OCI-LY3 (cell line): Measurements from ENCODE around the gene ENSA.
"Not testable (repeated sequence)": the region's sequence is repeated elsewhere in the genome, so short reads cannot be mapped to it uniquely, and the experiment has no call there.

Experiments used
- H2AFZ ChIP-seq: fragments of 200-600, 300-600 bp; shearing (Covaris generic); 2 replicates; pipeline ENCODE4 v1.6.0; 2014; ENCODE audit warnings: antibody characterized with exemption, low read depth, low read length
- H3K27ac ChIP-seq: fragments of 200-600, 300-600 bp; sonication (generic); 2 replicates; pipeline ENCODE4 v1.5.1; 2014; ENCODE audit warnings: mild to moderate bottlenecking, low read length, moderate library complexity, mixed read lengths
- H3K27me3 ChIP-seq: fragments of 200-600, 300-600 bp; sonication (generic); 2 replicates; pipeline ENCODE4 v1.6.1; 2014; ENCODE audit warnings: low read depth, low read length, mixed read lengths
- H3K36me3 ChIP-seq: fragments of 200-600, 300-600 bp; sonication (generic); replicated peaks from 2 replicates; pipeline ENCODE3; 2014; ENCODE audit warnings: low read depth, low read length, mixed read lengths
- H3K4me1 ChIP-seq: fragments of 300-600, 200-600 bp; sonication (generic); 2 replicates; pipeline ENCODE4 v1.6.1; 2014; ENCODE audit warnings: low read length, mixed read lengths
- H3K4me2 ChIP-seq: fragments of 200-600, 300-600 bp; sonication (generic); 2 replicates; pipeline ENCODE4 v1.6.1; 2014; ENCODE audit warnings: low read length, mixed read lengths
- H3K4me3 ChIP-seq: fragments of 300-600, 200-600 bp; sonication (generic); 2 replicates; pipeline ENCODE4 v1.5.1; 2014; ENCODE audit warnings: antibody characterized with exemption, mild to moderate bottlenecking, low read length, moderate library complexity
- H3K79me2 ChIP-seq: fragments of 300-600, 200-600 bp; shearing (Covaris generic); 2 replicates; pipeline ENCODE4 v1.6.1; 2014; ENCODE audit warnings: mild to moderate bottlenecking, low read length, mixed read lengths
- H3K9ac ChIP-seq: fragments of 300-600, 200-600 bp; shearing (Covaris generic); 2 replicates; pipeline ENCODE4 v1.6.0; 2014; ENCODE audit warnings: mild to moderate bottlenecking, low read length, moderate library complexity
- H3K9me3 ChIP-seq: fragments of 200-600, 300-600 bp; shearing (Covaris generic); 2 replicates; pipeline ENCODE4 v1.6.1; 2014; ENCODE audit warnings: low read length, mixed read lengths; ENCODE audit not compliant: insufficient read depth
- H4K20me1 ChIP-seq: fragments of 200-600, 300-600 bp; sonication (generic); 2 replicates; pipeline ENCODE4 v1.6.1; 2016; ENCODE audit warnings: low read length, mixed read lengths; ENCODE audit not compliant: insufficient read depth
- EZH2phosphoT487 ChIP-seq: fragments of 200-600 bp; shearing (Covaris generic); IDR thresholded peaks from 2 replicates; pipeline ENCODE4 v1.6.1; 2018; ENCODE audit warnings: antibody characterized with exemption, mixed run types, low read depth
- TF ChIP-seq, protein P1 (sequence below): fragments of 200-600, 300-600 bp; sonication (generic); IDR thresholded peaks from 2 replicates; pipeline ENCODE4 v1.5.1; 2014; ENCODE audit warnings: antibody characterized with exemption, low read length, low read depth

ENSA gene

DNA sequence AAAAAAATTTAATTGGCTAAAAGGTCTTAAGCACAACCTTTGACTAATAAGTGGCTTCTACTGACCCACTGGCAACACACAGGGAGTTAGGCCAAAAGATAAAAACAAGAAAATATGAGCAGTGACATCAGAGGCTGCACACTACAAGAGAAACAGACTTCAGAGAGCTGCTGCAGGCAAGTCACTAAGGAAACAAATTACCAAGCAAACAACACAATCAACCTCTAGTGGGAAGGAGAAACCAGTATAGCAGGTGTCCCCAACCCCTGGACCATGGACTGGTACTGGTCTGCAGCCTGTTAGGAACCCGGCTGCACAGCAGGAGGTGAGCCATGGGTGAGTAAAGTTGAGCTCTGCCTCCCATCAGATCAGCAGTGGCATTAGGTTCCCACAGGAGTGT is 20.8 kb upstream of the ENSA start:
- Histone ChIP-seq H3K9me3 (no peaks in the 10 kb centered on the region), H3K4me2 (no peak overlapping the region), H3K4me3 (no peak overlapping the region), H3K9ac (no peak overlapping the region), H2AFZ (no peak overlapping the region), H3K36me3 (peaks cover 13% of the 10 kb centered on the region), H3K27me3 (no peaks in the 10 kb centered on the region), H3K4me1 (no peaks in the 10 kb centered on the region), H4K20me1 (no peaks in the 10 kb centered on the region), H3K27ac (no peak overlapping the region), H3K79me2 (no peaks in the 10 kb centered on the region)
- TF ChIP-seq, protein P1, sequence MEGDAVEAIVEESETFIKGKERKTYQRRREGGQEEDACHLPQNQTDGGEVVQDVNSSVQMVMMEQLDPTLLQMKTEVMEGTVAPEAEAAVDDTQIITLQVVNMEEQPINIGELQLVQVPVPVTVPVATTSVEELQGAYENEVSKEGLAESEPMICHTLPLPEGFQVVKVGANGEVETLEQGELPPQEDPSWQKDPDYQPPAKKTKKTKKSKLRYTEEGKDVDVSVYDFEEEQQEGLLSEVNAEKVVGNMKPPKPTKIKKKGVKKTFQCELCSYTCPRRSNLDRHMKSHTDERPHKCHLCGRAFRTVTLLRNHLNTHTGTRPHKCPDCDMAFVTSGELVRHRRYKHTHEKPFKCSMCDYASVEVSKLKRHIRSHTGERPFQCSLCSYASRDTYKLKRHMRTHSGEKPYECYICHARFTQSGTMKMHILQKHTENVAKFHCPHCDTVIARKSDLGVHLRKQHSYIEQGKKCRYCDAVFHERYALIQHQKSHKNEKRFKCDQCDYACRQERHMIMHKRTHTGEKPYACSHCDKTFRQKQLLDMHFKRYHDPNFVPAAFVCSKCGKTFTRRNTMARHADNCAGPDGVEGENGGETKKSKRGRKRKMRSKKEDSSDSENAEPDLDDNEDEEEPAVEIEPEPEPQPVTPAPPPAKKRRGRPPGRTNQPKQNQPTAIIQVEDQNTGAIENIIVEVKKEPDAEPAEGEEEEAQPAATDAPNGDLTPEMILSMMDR: no peak
- no peak for TF ChIP-seq EZH2phosphoT487

DNA sequence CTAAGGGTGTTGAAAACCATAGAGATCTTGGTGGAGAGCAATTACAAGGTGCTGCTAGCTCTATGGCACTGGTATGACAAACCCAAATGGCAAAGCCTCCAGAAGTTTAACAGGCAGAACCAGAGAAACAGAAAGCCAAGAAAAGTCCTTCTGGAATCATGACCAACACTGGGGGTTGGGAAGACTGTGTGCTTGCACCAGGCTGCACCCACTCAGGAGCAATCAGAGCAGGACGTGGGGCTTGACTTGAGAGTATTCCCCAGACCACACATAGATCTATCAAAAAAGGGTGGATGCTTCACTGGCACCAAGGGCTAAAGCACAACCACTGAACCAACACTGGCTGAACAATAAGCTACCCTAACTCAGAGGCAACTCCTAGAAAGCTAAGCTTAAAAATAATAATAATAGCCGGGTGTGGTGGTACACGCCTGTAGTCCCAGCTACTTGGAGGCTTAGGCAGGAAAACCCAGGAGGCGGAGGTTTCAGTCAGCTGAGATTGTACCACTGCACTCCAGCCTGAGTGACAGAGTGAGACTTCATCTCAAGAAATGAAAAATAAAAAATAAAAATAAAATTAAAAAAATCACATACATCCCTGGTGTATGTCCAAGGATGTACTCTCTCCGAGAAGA is 20.1 kb upstream of the ENSA start:
- no peak for TF ChIP-seq EZH2phosphoT487
- TF ChIP-seq, protein P1: no peak

DNA sequence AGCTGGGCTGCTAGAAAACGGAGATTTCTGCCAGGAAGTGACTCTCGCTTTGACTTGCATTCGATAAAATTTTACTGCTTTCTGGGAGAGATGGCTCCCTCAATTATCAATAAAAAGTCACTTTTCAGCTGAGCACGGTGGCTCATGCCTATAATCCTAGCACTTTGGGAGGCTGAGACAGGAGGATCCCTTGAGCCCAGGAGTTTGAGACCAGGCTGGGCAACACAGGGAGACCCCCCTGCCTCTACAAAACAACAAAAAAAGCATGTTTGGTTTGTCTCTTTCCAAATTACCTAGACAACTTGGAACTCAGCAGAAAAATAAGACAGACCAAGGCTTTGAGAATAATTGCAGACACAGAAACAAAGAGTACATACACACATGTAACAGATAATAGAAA is 12.9 kb upstream of the ENSA start:
- TF ChIP-seq, protein P1: no peak
- TF ChIP-seq EZH2phosphoT487: no peak
- no peaks in the 10 kb centered on the region for H3K9me3 ChIP-seq
- no peak overlapping the region for H2AFZ ChIP-seq
- H3K27me3 ChIP-seq: no peaks in the 10 kb centered on the region
- H3K9ac ChIP-seq: no peak overlapping the region
- H3K27ac ChIP-seq: no peak overlapping the region
- no peaks in the 10 kb centered on the region for H4K20me1 ChIP-seq
- H3K4me3 ChIP-seq: no peak overlapping the region
- H3K4me1 ChIP-seq: no peaks in the 10 kb centered on the region
- H3K4me2 ChIP-seq: no peak overlapping the region
- no peaks in the 10 kb centered on the region for H3K79me2 ChIP-seq
- no peaks in the 10 kb centered on the region for H3K36me3 ChIP-seq

More for the DNA sequence above, 20.1 kb upstream of the ENSA start:
- Histone ChIP-seq H3K9ac (no peak overlapping the region), H3K4me2 (no peak overlapping the region), H3K79me2 (no peaks in the 10 kb centered on the region), H3K27me3 (no peaks in the 10 kb centered on the region), H3K27ac (no peak overlapping the region), H2AFZ (no peak overlapping the region), H4K20me1 (no peaks in the 10 kb centered on the region), H3K4me1 (no peaks in the 10 kb centered on the region), H3K9me3 (no peaks in the 10 kb centered on the region), H3K4me3 (no peak overlapping the region), H3K36me3 (peaks cover 13% of the 10 kb centered on the region)

DNA sequence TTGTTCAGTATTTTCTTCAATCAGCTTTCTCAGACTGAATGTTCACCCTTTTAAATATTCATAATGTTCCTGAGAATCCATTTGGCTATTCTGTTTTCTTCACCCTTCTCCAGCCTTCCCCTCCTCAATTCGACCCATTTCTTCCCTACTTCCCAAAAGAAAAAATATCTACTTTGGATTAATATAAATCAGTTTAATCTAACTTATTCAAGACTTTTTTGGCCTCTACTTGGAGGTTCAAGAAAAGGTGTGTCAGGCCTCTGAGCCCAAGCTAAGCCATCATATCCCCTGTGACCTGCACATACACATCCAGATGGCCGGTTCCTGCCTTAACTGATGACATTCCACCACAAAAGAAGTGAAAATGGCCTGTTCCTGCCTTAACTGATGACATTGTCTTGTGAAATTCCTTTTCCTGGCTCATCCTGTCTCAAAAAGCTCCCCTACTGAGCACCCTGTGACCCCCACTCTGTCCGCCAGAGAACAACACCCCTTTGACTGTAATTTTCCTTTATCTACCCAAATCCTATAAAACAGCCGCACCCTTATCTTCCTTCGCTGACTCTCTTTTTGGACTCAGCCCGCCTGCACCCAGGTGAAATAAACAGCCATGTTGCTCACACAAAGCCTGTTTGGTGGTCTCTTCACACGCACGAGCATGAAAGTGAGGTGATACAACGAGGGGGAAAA is 11.9 kb upstream of the ENSA start:
- H2AFZ ChIP-seq, H3K9me3 ChIP-seq: not testable (repeated sequence)

DNA sequence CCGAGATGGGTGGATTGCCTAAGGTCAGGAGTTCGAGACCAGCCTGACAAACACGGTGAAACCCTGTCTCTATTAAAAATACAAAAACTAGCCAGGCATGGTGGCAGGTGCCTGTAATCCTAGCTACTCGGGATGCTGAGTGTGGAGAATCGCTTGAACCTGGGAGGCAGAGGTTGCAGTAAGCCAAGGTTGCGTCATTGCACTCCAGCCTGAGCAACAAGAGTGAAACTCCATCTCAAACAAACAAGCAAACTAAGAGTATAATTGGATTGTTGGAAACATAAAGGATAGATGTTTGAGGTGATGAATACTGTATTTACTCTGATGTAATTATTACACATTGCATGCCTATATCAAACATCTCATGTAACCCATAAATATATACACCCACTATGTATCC is 9.0 kb upstream of the ENSA start:
- H3K9me3 ChIP-seq, H3K4me2 ChIP-seq, H2AFZ ChIP-seq, H3K4me3 ChIP-seq, H3K9ac ChIP-seq, H3K79me2 ChIP-seq, H3K4me1 ChIP-seq, H3K36me3 ChIP-seq, H3K27ac ChIP-seq, H3K27me3 ChIP-seq, H4K20me1 ChIP-seq: not testable (repeated sequence)

More for the DNA sequence above, 11.9 kb upstream of the ENSA start:
- not testable (repeated sequence) for H3K4me2 ChIP-seq, H3K79me2 ChIP-seq, H3K36me3 ChIP-seq, H3K27ac ChIP-seq, H3K4me3 ChIP-seq, H3K9ac ChIP-seq, H3K4me1 ChIP-seq, H3K27me3 ChIP-seq, H4K20me1 ChIP-seq

DNA sequence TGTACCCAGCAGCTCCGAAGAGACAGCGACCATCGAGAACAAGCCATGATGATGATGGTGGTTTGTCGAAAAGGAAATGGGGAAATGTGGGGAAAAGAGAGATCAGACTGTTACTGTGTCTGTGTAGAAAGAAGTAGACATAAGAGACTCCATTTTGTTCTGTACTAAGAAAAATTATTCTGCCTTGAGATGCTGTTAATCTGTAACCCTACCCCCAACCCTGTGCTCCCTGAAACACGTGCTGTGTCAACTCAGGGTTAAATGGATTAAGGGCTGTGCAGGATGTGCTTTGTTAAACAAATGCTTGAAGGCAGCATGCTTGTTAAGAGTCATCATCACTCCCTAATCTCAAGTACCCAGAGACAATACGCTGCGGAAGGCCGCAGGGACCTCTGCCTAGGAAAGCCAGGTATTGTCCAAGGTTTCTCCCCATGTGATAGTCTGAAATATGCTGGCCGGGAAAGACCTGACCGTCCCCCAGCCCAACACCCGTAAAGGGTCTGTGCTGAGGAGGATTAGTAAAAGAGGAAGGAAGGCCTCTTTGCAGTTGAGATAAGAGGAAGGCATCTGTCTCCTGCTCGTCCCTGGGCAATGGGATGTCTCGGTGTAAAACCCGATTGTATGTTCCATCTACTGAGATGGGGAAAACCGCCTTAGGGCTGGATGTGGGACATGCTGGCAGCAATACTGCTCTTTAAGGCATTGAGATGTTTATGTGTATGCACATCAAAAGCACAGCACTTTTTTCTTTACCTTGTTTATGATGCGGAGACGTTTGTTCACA is 5.6 kb upstream of the ENSA start:
- H4K20me1 ChIP-seq, H3K9ac ChIP-seq, H3K36me3 ChIP-seq, H3K27me3 ChIP-seq, H3K4me3 ChIP-seq, H3K4me2 ChIP-seq, H2AFZ ChIP-seq, H3K27ac ChIP-seq, H3K9me3 ChIP-seq, H3K79me2 ChIP-seq: not testable (repeated sequence)
- peaks cover 11% of the 10 kb centered on the region for H3K4me1 ChIP-seq
